GM21360 (cell line): Measurements from ENCODE around the gene RUNX1.

Experiments
- ATAC-seq: cut with Tn5 transposase; IDR thresholded peaks from one replicate; pipeline ENCODE4 v1.9.1; 2021; ENCODE audit warnings: mild to moderate bottlenecking, moderate library complexity; ENCODE audit not compliant: unreplicated experiment

The RUNX1 gene

GRCh38 chr21:34796518-34797200 is 252.4 kb downstream of the RUNX1 start:
- no peak for ATAC-seq

GRCh38 chr21:34795548-34796180 is 253.4 kb downstream of the RUNX1 start:
- no peak for ATAC-seq

- ATAC-seq: no peak
Measured at GRCh38 chr21:34795175-34795547, 253.9 kb downstream of the RUNX1 start.

GRCh38 chr21:34794686-34795085 is 254.4 kb downstream of the RUNX1 start:
- no peak for ATAC-seq

GRCh38 chr21:34793471-34793870 is 255.6 kb downstream of the RUNX1 start:
- no peak for ATAC-seq

- no peak for ATAC-seq
Measured at GRCh38 chr21:34792504-34793089, 256.5 kb downstream of the RUNX1 start.

DNA sequence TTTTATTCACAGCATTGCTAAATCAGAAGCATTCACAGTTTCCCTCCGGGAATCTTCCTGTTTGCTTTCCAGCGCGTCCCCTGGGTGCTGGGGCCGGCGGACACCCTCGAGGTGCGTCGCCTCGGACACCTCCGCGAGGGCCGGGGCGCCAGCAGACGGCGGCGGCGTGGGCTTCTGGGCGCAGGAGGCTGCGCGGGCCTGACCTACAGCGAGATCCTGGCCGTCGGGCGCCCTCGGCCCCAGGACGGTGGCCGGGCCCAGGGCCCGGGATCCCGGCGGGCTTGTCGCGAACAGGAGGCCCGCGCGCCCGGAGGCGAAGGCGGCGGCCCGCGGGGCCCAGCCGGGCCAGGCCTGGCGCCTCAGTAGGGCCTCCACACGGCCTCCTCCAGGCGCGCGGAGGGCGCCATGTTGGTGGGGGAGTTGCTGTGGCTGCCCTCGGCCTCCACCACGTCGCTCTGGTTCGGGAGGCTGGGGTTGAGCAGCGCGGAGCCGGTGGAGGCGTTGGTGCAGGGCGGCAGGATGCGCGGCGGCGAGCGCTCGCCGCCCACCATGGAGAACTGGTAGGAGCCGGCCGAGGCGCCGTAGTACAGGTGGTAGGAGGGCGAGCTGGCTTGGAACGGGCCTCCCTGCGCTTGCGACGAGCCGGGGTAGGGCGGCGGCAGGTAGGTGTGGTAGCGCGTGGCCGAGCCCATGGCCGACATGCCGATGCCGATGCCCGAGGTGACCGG is 257.2 kb downstream of the RUNX1 start:
- ATAC-seq: no peak

- ATAC-seq: no peak
Measured at GRCh38 chr21:34790834-34791233, 258.3 kb downstream of the RUNX1 start.

DNA sequence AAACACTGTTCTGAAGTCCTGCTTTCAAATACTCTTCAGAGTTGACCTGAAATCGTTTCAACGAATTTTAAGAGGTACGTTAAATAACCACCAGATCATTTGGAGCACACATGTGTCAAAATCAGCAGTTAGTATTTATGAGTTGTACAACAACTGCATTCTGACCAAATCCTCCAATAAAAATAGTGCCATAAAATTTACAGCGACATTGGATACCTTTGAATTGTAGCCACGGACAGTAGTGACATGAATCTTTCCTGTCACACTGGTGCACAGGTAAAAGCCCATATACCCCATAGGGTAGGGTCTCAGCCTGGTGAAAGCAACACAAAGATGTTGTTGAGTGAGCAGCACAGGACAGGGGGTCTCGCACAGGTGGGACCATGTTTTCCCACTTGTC is 258.8 kb downstream of the RUNX1 start:
- ATAC-seq: no peak

DNA sequence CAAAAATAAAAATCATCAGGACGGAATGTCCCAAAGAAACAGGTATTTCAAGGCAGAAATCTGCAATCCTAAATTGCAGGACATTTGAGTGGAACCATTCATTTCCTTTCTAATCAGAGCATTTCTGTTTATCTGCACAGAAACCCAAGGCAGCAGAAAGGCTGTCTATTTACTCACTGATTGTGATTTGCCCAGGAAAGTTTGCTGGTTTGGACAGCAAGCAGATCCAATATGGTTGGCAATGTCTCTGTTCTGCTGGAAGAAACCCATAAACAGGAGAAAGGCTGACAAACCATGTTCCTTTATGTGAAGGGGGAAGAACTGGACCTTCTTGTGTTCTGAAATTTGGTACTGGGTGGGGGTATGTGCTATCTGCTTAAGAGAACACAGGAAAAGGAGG is 260.2 kb downstream of the RUNX1 start:
- no peak for ATAC-seq

- no peak for ATAC-seq
Measured at GRCh38 chr21:34783815-34784214, 265.3 kb downstream of the RUNX1 start.

DNA sequence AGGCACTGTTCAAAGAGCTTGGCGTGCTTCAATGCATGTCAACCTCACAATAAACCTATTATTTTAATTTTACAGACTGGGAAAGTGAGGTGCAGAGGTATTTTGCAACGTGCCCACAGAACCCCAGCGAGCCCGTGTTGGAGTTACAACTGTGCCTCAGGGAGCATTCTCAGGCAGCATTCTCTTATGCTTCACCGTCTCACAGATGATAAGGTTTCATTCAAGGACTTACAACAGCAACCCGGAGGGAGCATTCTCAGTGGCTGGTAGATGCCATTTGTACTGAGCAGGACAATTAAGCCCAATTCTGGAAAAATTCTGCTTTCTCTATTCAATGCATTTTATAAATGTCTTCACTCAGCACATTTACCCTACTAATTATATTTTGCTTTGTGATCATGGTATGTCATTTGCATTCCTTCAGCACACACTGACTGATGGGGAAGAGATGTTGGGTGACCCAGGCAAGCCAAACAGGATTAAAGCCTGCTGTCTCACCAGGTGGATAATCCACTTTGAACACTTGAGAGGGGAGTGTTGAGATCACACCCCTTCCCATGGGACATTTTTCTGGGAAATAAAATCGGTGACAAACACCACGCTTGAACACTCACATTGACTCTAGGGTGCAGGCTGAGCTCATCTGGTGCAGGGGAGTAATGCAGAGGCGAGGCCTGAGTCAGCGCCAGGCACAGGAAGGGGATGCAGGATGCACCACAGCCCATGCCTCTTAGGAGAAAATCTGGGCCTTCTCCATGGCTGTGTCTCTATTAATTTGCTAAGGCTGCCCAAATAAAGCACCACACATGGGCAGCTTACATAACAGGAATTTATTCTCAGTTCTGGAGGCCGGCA is 266.4 kb downstream of the RUNX1 start:
- ATAC-seq: no peak

GRCh38 chr21:34781526-34781925 is 267.6 kb downstream of the RUNX1 start:
- no peak for ATAC-seq

DNA sequence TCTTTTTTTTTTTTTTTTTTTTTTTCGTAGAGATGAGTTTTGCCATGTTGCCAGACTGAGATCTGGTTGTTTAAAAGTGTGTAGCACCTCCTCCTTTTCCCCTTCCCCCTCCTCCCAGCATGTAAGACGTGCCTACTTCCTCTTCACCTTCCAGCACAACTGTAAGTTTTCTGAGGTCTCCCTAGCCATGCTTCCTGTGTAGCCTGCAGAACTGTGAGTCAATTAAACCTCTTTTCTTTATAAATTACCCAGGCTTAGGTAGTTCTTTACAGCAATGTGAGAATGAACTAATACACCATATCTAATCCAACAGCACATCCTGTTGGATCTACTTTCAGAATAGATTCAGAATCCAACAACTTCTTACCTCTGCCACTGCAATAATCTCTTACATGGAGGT is 269.2 kb downstream of the RUNX1 start:
- no peak for ATAC-seq

GRCh38 chr21:34775793-34776192 is 273.3 kb downstream of the RUNX1 start:
- ATAC-seq: no peak

DNA sequence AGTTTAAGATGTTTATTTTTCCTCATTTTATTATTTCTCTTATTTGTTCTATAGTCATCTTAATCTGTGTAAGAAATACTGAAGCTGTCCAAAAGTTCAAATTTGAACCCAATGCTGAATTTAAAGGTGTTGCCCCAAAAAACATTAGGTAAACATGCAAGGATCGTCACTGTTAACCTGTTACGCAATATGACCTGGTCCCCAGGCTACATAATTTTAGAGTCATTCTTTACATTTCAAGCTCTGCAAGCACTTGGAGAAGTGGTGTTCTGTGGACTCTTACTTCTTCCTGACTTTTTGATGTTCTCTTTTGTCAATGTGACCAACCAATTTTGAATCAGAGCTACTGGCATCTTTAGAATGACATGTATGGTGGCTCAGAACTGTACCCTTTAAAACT is 274.4 kb downstream of the RUNX1 start:
- ATAC-seq: no peak

GRCh38 chr21:34771512-34772028 is 277.5 kb downstream of the RUNX1 start:
- ATAC-seq: no peak

- no peak for ATAC-seq
Measured at GRCh38 chr21:34770576-34770975, 278.5 kb downstream of the RUNX1 start.

- no peak for ATAC-seq
Measured at GRCh38 chr21:34768326-34768725, 280.8 kb downstream of the RUNX1 start.

DNA sequence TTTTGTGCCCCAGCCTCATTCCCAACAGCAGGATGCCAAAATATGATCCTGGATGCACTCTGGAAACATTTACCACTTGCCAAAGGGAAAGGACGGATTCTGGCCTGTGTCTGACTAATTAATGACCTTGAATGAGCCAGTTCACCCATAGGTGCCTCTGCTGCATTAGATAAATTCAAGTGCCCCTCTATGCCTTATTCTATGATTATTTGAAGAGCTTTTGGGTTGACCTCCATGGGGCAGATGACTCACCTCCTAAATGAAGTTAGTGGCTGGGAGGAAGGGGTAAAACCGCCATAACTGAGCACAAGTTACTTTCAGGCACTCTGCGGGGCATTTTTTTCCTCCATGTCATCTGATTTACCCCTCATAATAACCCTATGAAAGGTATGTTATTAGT is 282.2 kb downstream of the RUNX1 start:
- no peak for ATAC-seq

DNA sequence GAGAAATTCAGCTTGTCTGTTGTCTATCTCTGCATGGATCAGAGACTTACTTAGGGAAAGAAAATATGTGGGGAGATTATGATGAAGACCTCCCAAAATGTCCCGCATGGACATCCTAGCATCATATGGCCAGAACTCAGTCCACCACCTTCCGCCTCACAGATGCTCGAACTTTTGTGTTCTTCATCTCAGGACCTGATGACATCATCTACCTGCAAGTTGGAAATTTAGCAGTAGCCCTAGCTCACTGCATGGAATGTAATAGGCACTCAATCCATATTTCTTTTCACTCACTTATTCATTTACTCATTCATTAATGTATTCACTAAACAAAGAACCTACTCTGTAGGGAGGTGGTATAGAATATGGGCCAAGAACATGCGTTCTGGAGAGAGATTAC is 283.5 kb downstream of the RUNX1 start:
- no peak for ATAC-seq
